Hematopoietic multipotent progenitor cell treated with erythropoietin and hydrocortisone succinate and interleukin-3 and kit ligand, for 15 days (in vitro differentiated cells): Measurements from ENCODE around the gene HOXA11.

Source experiments
- DNase-seq: peaks from one replicate; pipeline ENCODE4 v3.0.0-alpha.2; 2015; ENCODE audit warnings: low spot score

HOXA11 gene

DNA sequence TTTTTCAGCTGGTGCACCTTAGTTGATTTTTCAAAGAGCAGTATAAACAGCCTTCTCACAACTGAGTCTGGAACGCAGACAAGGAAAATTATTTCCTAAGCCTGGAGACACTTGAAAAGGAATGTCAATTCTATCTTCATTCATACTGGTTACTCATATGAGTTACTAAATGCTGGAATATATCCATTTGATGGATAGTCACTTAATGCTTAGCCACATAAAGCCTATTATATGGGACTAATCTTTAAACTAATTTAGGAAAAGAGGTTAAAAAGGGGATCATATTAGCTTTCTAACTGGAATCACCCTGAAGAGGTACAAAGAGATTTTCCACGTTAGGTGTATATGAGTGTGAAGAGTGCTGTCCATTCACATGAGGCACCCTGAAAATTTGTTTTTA is 52.8 kb downstream of the HOXA11 start:
- no peak for DNase-seq

GRCh38 chr7:27131390-27131819 is 53.6 kb downstream of the HOXA11 start:
- DNase-seq, result no peak
